Measurements from ENCODE around the gene LIPF. TPM values are rescaled to one million over a fixed set of nuclear protein-coding genes. Genes with fewer than 3 reads are reported as not detected.

The LIPF gene
- total and polyA plus RNA-seq, 2 of the 13 experiments (the other 11 are each of a cell fraction or from before 2014, with no cell fraction given) = not detected

GRCh38 chr10:88642963-88643362 lies 21.3 kb upstream of the LIPF start:
- Histone ChIP-seq H3K36me3 (replicated peaks in 1 of 2; ENCODE audit: control insufficient read depth in 1 of 2, insufficient read depth in 2 of 2, low read length in 2 of 2) (no peaks in the 10 kb centered on the region), H2AFZ (ENCODE audit: low read length) (no peak overlapping the region), H3K27ac (ENCODE audit: extremely low read length, insufficient read depth, low read length) (no peak overlapping the region), H3K27me3 (ENCODE audit: control insufficient read depth in 1 of 2, insufficient read depth in 2 of 2, low read length in 2 of 2) (no peaks in the 10 kb centered on the region; a peak in 1 of 5 replicates), H3K9ac (ENCODE audit: insufficient read depth, low read depth, low read length) (no peak overlapping the region), H4K20me1 (ENCODE audit: insufficient read depth, low read length) (no peaks in the 10 kb centered on the region), H3K79me2 (ENCODE audit: insufficient read depth, low read length) (no peaks in the 10 kb centered on the region), H3K4me1 (ENCODE audit: insufficient read depth, low read length) (no peaks in the 10 kb centered on the region), H3K4me2 (ENCODE audit: low read depth, low read length) (no peak overlapping the region), H3K9me3 (ENCODE audit: low read length) (no peaks in the 10 kb centered on the region), H3K4me3 (replicated peaks in 1 of 3; ENCODE audit: insufficient read depth in 1 of 3, low read depth in 2 of 3, low read length in 3 of 3) (no peak overlapping the region)
- BruUV-seq (replicated peaks) = no TSS peak
- ATAC-seq (no peak), FAIRE-seq (no peak), DNase-seq (ENCODE audit: low spot score) (no peak)
- in situ Hi-C loops (cut with HindIII; ENCODE audit: extremely low pct_ligation_motif_present, low pct_unique_long_range_greater_than_20kb) = no loop called here
- POLR2A ChIA-PET = no interaction called here
- CTCF ChIA-PET (ENCODE audit: low intra/inter-chr PET ratio, low total read pairs) = no interaction called here
- intact Hi-C loops (cut with micrococcal nuclease; ENCODE audit: unreplicated experiment) = no loop called here
- TF ChIP-seq E2F2 (CRISPR knock-in tag; IDR thresholded peaks at IDR 0.05; ENCODE audit: borderline replicate concordance) (no peak), ZNF451 (CRISPR knock-in tag; IDR thresholded peaks at IDR 0.05) (no peak), NCOR1 (IDR thresholded peaks at IDR 0.05; ENCODE audit: borderline replicate concordance, low read length) (no peak), ZNF256 (CRISPR knock-in tag; conservative IDR thresholded peaks at IDR 0.05) (no peak), FOXO4 (CRISPR knock-in tag; conservative IDR thresholded peaks at IDR 0.05) (no peak), XRCC5 (optimal IDR thresholded peaks at IDR 0.05; ENCODE audit: low read length) (no peak), ZNF878 (CRISPR knock-in tag; IDR thresholded peaks at IDR 0.05) (no peak), TEAD3 (CRISPR knock-in tag; optimal IDR thresholded peaks at IDR 0.05; ENCODE audit: borderline replicate concordance) (no peak), RNF219 (CRISPR knock-in tag; IDR thresholded peaks at IDR 0.05) (no peak), E2F1 (CRISPR knock-in tag; IDR thresholded peaks at IDR 0.05) (no peak), MIXL1 (CRISPR knock-in tag; IDR thresholded peaks at IDR 0.05) (no peak), ATF5 (CRISPR knock-in tag; IDR thresholded peaks at IDR 0.05; ENCODE audit: low read depth) (no peak), ZKSCAN8 (CRISPR knock-in tag; IDR thresholded peaks at IDR 0.05; ENCODE audit: borderline replicate concordance) (no peak), KDM6A (CRISPR knock-in tag; IDR thresholded peaks at IDR 0.05; ENCODE audit: low read depth) (no peak), ZFP91 (CRISPR knock-in tag; IDR thresholded peaks at IDR 0.05; ENCODE audit: borderline replicate concordance) (no peak)

Data from HepG2 (cell line).